Pancreas (tissue), 10 donors: Measurements from ENCODE around the gene TTC23. TPM values are rescaled to one million over a fixed set of nuclear protein-coding genes. Genes with fewer than 3 reads are reported as not detected.

Experiments used
- ATAC-seq, 4 donors: fragments of 200-7000 bp; cut with Tn5 transposase; one replicate each; pipeline versions ENCODE4 v1.8.0 to v1.9.1; 2020; ENCODE audit warnings: mild to moderate bottlenecking in 4 of 4, moderate library complexity in 4 of 4
- DNase-seq, 6 donors: peaks; one replicate each; pipeline ENCODE4 v3.0.0-alpha.2; 2020
- FAIRE-seq: peaks from 2 replicates; lab custom pipeline; 2012; peaks lifted over from hg19 to GRCh38; lab: Jason Lieb, UNC
- H3K27ac ChIP-seq, 4 donors: fragments of 200-600 bp; sonication (generic); 1 replicate in 3 of 4; 2 replicates in 1 of 4; pipeline versions ENCODE4 v1.5.0 to v1.8.0; 2020
- H3K27me3 ChIP-seq, 4 donors: fragments of 200-600 bp; one replicate each; pipeline ENCODE4 v1.8.0; 2021
- H3K36me3 ChIP-seq, 3 donors: fragments of 200-600 bp; sonication (generic) in 1 of 3; one replicate each; pipeline versions ENCODE4 v1.5.0 to v1.8.0; 2020 to 2021
- H3K4me1 ChIP-seq, 3 donors: fragments of 200-600 bp; one replicate each; pipeline ENCODE4 v1.8.0; 2021
- H3K4me3 ChIP-seq, 4 donors: fragments of 200-600 bp; sonication (generic) in 2 of 4; one replicate each; pipeline versions ENCODE4 v1.5.0 to v1.8.0; 2020 to 2021
- H3K9me3 ChIP-seq, 4 donors: fragments of 200-600 bp; one replicate each; pipeline ENCODE4 v1.8.0; 2021
- WGBS, 2 donors: extraction: QIAGEN DNeasy Blood & Tissue Kit; methylation state at CpG; one replicate each; pipeline ENCODE4 v1.1.7; 2013; 5-methylcytosine and 5-hydroxymethylcytosine counted together
- intact Hi-C, 3 donors: fragments of 100-400 bp; cut with DNase I; formaldehyde crosslinking; loops; one replicate each; pipeline versions ENCODE4 v1.11.1 to v1.14.2; 2022
- polyA plus RNA-seq, 2 donors: library from polyadenylated mRNA; stranded (reverse); fragments of 200-250 nt; gene quantifications; one replicate each; pipeline ENCODE4 v1.2.3, GENCODE V29; 2013
- total RNA-seq, 6 donors: library from RNA; stranded (reverse); fragmentation: NEBNext Ultra II Directional in 4 of 6; extraction: Animal tissue kit (Norgen Biotek cat#: 25700) in 4 of 6; gene quantifications; one replicate each; pipeline versions ENCODE4 v1.2.1 to v1.2.4, GENCODE V29; 2021 to 2023
- TF ChIP-seq, protein P1 (sequence below), 4 donors: fragments of 200-600 bp; sonication (generic) in 3 of 4; IDR thresholded peaks; one replicate each; pipeline versions ENCODE4 v1.5.0 to v1.8.0; 2021; ENCODE audit warnings: antibody characterized with exemption in 4 of 4
- donor health status: healthy with polysubstance abuse.
- donor health status: DM: no; HTN: no; CAD: no; lungs with moderate emphysema.
- donor health status: DM: no; HTN: no; CAD: no.
- donor health status: control.
- donor health status: control.
- donor health status: Bipolar disorder and iron deficiency.
- donor health status: DM: yes; HTN: yes; CAD: no.
- donor health status: DM: no; HTN: no; CAD: no.
- donor health status: DM: no; HTN: no; CAD: no.
- donor health status: DM: yes; HTN: yes; CAD: no.

Gene TTC23
- total and polyA plus RNA-seq, 8 donors, result 5.5 to 13.5 (median 7.8) TPM

- peak in 2 of 4 donors; percentile 30 to 41 for ATAC-seq
- H3K4me1 ChIP-seq, result no peaks in the 10 kb centered on the region
- no peak for DNase-seq
- no peaks in the 10 kb centered on the region for H3K27me3 ChIP-seq
- TF ChIP-seq, protein P1, sequence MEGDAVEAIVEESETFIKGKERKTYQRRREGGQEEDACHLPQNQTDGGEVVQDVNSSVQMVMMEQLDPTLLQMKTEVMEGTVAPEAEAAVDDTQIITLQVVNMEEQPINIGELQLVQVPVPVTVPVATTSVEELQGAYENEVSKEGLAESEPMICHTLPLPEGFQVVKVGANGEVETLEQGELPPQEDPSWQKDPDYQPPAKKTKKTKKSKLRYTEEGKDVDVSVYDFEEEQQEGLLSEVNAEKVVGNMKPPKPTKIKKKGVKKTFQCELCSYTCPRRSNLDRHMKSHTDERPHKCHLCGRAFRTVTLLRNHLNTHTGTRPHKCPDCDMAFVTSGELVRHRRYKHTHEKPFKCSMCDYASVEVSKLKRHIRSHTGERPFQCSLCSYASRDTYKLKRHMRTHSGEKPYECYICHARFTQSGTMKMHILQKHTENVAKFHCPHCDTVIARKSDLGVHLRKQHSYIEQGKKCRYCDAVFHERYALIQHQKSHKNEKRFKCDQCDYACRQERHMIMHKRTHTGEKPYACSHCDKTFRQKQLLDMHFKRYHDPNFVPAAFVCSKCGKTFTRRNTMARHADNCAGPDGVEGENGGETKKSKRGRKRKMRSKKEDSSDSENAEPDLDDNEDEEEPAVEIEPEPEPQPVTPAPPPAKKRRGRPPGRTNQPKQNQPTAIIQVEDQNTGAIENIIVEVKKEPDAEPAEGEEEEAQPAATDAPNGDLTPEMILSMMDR (IDR thresholded peaks at IDR 0.05), result no peak
- no peaks in the 10 kb centered on the region for H3K36me3 ChIP-seq
- no peak for FAIRE-seq
- WGBS, 2 donors, result 91 to 92% methylated on average over 25 of the region's 25 CpGs
- no peaks in the 10 kb centered on the region for H3K9me3 ChIP-seq
- intact Hi-C loops, result no loop called here
- H3K27ac ChIP-seq, result no peak overlapping the region
- no peak overlapping the region for H3K4me3 ChIP-seq
Measured at GRCh38 chr15:99131441-99132023, 117.8 kb downstream of the TTC23 start.

DNA sequence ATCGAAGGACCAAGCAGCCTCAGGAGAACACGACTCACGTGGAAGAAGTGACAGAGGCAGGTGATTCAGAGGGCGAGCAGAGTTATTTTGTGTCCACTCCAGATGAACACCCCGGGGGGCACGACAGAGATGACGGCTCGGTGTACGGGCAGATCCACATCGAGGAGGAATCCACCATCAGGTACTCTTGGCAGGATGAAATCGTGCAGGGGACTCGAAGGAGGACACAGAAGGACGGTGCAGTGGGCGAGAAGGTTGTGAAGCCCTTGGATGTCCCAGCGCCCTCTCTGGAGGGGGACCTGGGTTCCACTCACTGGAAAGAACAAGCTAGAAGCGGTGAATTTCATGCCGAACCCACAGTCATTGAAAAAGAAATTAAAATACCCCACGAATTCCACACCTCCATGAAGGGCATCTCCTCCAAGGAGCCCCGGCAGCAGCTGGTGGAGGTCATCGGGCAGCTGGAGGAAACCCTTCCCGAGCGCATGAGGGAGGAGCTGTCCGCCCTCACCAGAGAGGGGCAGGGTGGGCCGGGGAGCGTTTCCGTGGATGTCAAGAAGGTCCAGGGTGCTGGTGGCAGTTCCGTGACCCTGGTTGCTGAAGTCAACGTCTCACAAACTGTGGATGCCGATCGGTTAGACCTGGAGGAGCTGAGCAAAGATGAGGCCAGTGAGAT is 118.5 kb downstream of the TTC23 start:
- Histone ChIP-seq H3K36me3 (no peaks in the 10 kb centered on the region), H3K27me3 (no peaks in the 10 kb centered on the region), H3K4me1 (no peaks in the 10 kb centered on the region), H3K27ac (no peak overlapping the region), H3K9me3 (no peaks in the 10 kb centered on the region), H3K4me3 (no peak overlapping the region)
- no peak for ATAC-seq
- TF ChIP-seq, protein P1 (IDR thresholded peaks at IDR 0.05), result no peak
- 94% methylated on average over 30 of the region's 30 CpGs for WGBS, 2 donors
- no peak for FAIRE-seq
- intact Hi-C loops, result no loop called here
- no peak for DNase-seq

DNA sequence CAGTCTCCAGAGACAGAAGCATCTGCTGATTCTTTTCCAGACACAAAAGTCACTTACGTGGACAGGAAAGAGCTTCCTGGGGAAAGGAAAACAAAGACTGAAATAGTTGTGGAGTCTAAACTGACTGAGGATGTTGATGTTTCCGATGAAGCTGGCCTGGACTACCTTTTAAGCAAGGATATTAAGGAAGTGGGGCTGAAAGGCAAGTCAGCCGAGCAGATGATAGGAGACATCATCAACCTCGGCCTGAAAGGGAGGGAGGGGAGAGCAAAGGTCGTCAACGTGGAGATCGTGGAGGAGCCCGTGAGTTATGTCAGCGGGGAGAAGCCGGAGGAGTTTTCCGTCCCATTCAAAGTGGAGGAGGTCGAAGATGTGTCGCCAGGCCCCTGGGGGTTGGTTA is 119.1 kb downstream of the TTC23 start:
- ATAC-seq (no peak), FAIRE-seq (no peak), DNase-seq (no peak)
- Histone ChIP-seq H3K36me3 (no peaks in the 10 kb centered on the region), H3K4me1 (no peaks in the 10 kb centered on the region), H3K27me3 (no peaks in the 10 kb centered on the region), H3K9me3 (no peaks in the 10 kb centered on the region), H3K27ac (no peak overlapping the region), H3K4me3 (no peak overlapping the region)
- TF ChIP-seq, protein P1 (IDR thresholded peaks at IDR 0.05), result no peak
- WGBS, 2 donors, result 86 to 88% methylated on average over 13 of the region's 13 CpGs
- intact Hi-C loops, result no loop called here

DNA sequence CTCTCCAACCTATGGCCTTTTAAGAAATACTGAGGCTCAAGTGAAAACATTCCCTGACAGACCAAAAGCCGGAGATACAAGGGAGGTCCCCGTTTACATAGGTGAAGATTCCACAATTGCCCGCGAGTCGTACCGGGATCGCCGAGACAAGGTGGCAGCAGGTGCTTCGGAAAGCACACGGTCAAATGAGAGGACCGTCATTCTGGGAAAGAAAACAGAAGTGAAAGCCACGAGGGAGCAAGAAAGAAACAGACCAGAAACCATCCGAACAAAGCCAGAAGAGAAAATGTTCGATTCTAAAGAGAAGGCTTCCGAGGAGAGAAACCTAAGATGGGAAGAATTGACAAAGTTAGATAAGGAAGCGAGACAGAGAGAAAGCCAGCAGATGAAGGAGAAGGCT is 119.7 kb downstream of the TTC23 start:
- WGBS, 2 donors, result 88 to 92% methylated on average over 16 of the region's 16 CpGs
- DNase-seq, result no peak
- FAIRE-seq, result no peak
- H3K4me3 ChIP-seq, result no peak overlapping the region
- TF ChIP-seq, protein P1 (IDR thresholded peaks at IDR 0.05), result no peak
- intact Hi-C loops, result no loop called here
- H3K4me1 ChIP-seq, result no peaks in the 10 kb centered on the region
- no peaks in the 10 kb centered on the region for H3K36me3 ChIP-seq
- no peaks in the 10 kb centered on the region for H3K9me3 ChIP-seq
- no peak overlapping the region for H3K27ac ChIP-seq
- H3K27me3 ChIP-seq, result no peaks in the 10 kb centered on the region
- ATAC-seq, result no peak

GRCh38 chr15:99128411-99128810 is 121.0 kb downstream of the TTC23 start:
- TF ChIP-seq, protein P1 (IDR thresholded peaks at IDR 0.05), result no peak
- no peak overlapping the region for H3K27ac ChIP-seq
- no peaks in the 10 kb centered on the region for H3K9me3 ChIP-seq
- H3K27me3 ChIP-seq, result no peaks in the 10 kb centered on the region
- no peak overlapping the region for H3K4me3 ChIP-seq
- FAIRE-seq, result no peak
- WGBS, 2 donors, result 92 to 95% methylated on average over 6 of the region's 6 CpGs
- H3K36me3 ChIP-seq, result no peaks in the 10 kb centered on the region
- DNase-seq, result no peak
- peaks cover 0 to 10% (median 7%) of the 10 kb centered on the region in 3 donors for H3K4me1 ChIP-seq
- intact Hi-C loops, result no loop called here
- no peak for ATAC-seq
